Upper lobe of left lung (tissue), 4 donors: Measurements from ENCODE around the gene MOGAT1.

Source experiments
- CTCF ChIP-seq, 6 experiments: fragments of 450-650 bp in 4 of 6; fragments of 200-600 bp in 2 of 6; sonication (generic) in 2 of 6; IDR thresholded peaks; one replicate each; pipeline ENCODE4 v1.5.1; 2016 to 2019; ENCODE audit warnings: antibody characterized with exemption in 6 of 6
- EP300 ChIP-seq, 4 donors: sonication (generic); formaldehyde crosslinking; IDR thresholded peaks; one replicate each; pipeline ENCODE4 v1.5.1; 2017; ENCODE audit warnings: antibody characterized with exemption in 4 of 4, control low read depth in 2 of 4
- POLR2A ChIP-seq, 4 donors: fragments of 450-650 bp; IDR thresholded peaks; one replicate each; pipeline ENCODE4 v1.5.1; 2016 to 2017; ENCODE audit warnings: antibody characterized with exemption in 4 of 4, mild to moderate bottlenecking in 2 of 4

GRCh38 chr2:222669353-222669752, 2.1 kb upstream of the MOGAT1 start:
- TF ChIP-seq CTCF (IDR thresholded peaks at IDR 0.05): no peak
- no peak for TF ChIP-seq EP300 (IDR thresholded peaks at IDR 0.05)
- TF ChIP-seq POLR2A (IDR thresholded peaks at IDR 0.05): no peak
